ENCODE data around the gene RICTOR.
A peak's percentile ranks its signal among the peaks of the same experiment; 100 is the strongest.

The RICTOR gene

GRCh38 chr5:38941912-38942311, 132.3 kb downstream of the RICTOR start:
- peaks cover 7% of the 10 kb centered on the region for H3K4me1 Mint-ChIP-seq
- no peaks in the 10 kb centered on the region for H3K9me3 Mint-ChIP-seq
- H3K4me3 Mint-ChIP-seq, result no peak overlapping the region
- H3K27ac Mint-ChIP-seq, result no peak overlapping the region
- DNase-seq, result no peak
- peaks cover 35% of the 10 kb centered on the region for H3K36me3 Mint-ChIP-seq
- CTCF ChIA-PET, result no interaction called here
- H3K27me3 Mint-ChIP-seq, result no peaks in the 10 kb centered on the region

- CTCF ChIA-PET, result no interaction called here
- H3K27ac Mint-ChIP-seq, result no peak overlapping the region
- H3K4me1 Mint-ChIP-seq, result no peaks in the 10 kb centered on the region
- no peak for DNase-seq
- H3K4me3 Mint-ChIP-seq, result no peak overlapping the region
- H3K36me3 Mint-ChIP-seq, result peaks cover 33% of the 10 kb centered on the region
- H3K9me3 Mint-ChIP-seq, result no peaks in the 10 kb centered on the region
- H3K27me3 Mint-ChIP-seq, result no peaks in the 10 kb centered on the region
These were observed 133.9 kb downstream of the RICTOR start for GRCh38 chr5:38940230-38940858.

- H3K27ac Mint-ChIP-seq, result no peak overlapping the region
- CTCF ChIA-PET, result no interaction called here
- H3K4me3 Mint-ChIP-seq, result no peak overlapping the region
- peaks cover 26% of the 10 kb centered on the region for H3K36me3 Mint-ChIP-seq
- H3K27me3 Mint-ChIP-seq, result no peaks in the 10 kb centered on the region
- H3K4me1 Mint-ChIP-seq, result no peaks in the 10 kb centered on the region
- DNase-seq, result no peak
- no peaks in the 10 kb centered on the region for H3K9me3 Mint-ChIP-seq
These were observed 135.2 kb downstream of the RICTOR start for GRCh38 chr5:38938973-38939372.

GRCh38 chr5:38938424-38938823, 135.8 kb downstream of the RICTOR start:
- Mint-ChIP-seq H3K27ac (no peak overlapping the region), H3K4me1 (no peaks in the 10 kb centered on the region), H3K36me3 (peaks cover 26% of the 10 kb centered on the region), H3K27me3 (no peaks in the 10 kb centered on the region), H3K4me3 (no peak overlapping the region), H3K9me3 (no peaks in the 10 kb centered on the region)
- CTCF ChIA-PET, result no interaction called here
- no peak for DNase-seq

- Mint-ChIP-seq H3K27ac (no peak overlapping the region), H3K27me3 (peaks cover under 1% of the 10 kb centered on the region), H3K4me3 (no peak overlapping the region), H3K9me3 (no peaks in the 10 kb centered on the region), H3K4me1 (no peaks in the 10 kb centered on the region), H3K36me3 (peaks cover 16% of the 10 kb centered on the region)
- CTCF ChIA-PET, result interaction anchor here (1.0 kb wide), 1 partner anchor 15 kb away, joined by 4 read pairs; no protein-coding TSS in a partner anchor
- DNase-seq, result no peak
These were observed 137.9 kb downstream of the RICTOR start for GRCh38 chr5:38936269-38936668.

GRCh38 chr5:38935437-38935836, 138.8 kb downstream of the RICTOR start:
- Mint-ChIP-seq H3K9me3 (no peaks in the 10 kb centered on the region), H3K27ac (no peak overlapping the region), H3K4me1 (no peaks in the 10 kb centered on the region), H3K4me3 (no peak overlapping the region), H3K27me3 (peaks cover 3% of the 10 kb centered on the region), H3K36me3 (peaks cover 14% of the 10 kb centered on the region)
- DNase-seq, result no peak
- CTCF ChIA-PET, result no interaction called here

GRCh38 chr5:38932854-38933408, 141.3 kb downstream of the RICTOR start:
- Mint-ChIP-seq H3K9me3 (no peaks in the 10 kb centered on the region), H3K36me3 (peaks cover 8% of the 10 kb centered on the region), H3K27me3 (peaks cover 14% of the 10 kb centered on the region), H3K27ac (no peak overlapping the region), H3K4me1 (no peaks in the 10 kb centered on the region), H3K4me3 (no peak overlapping the region)
- DNase-seq, result no peak
- CTCF ChIA-PET, result interaction anchor here (2.9 kb wide), 1 partner anchor 10 kb away, joined by 17 read pairs; no protein-coding TSS in a partner anchor

- no peaks in the 10 kb centered on the region for H3K4me1 Mint-ChIP-seq
- no peak overlapping the region for H3K27ac Mint-ChIP-seq
- H3K27me3 Mint-ChIP-seq, result peaks cover 26% of the 10 kb centered on the region
- CTCF ChIA-PET, result no interaction called here
- H3K9me3 Mint-ChIP-seq, result no peaks in the 10 kb centered on the region
- DNase-seq, result no peak
- peaks cover 5% of the 10 kb centered on the region for H3K36me3 Mint-ChIP-seq
- H3K4me3 Mint-ChIP-seq, result no peak overlapping the region
These were observed 142.5 kb downstream of the RICTOR start for GRCh38 chr5:38931731-38932130.

GRCh38 chr5:38929838-38930237, 144.4 kb downstream of the RICTOR start:
- Mint-ChIP-seq H3K36me3 (no peaks in the 10 kb centered on the region), H3K9me3 (no peaks in the 10 kb centered on the region)
- CTCF ChIA-PET, result no interaction called here

GRCh38 chr5:38927470-38927869, 146.7 kb downstream of the RICTOR start:
- H3K4me3 Mint-ChIP-seq, result no peak overlapping the region
- no peaks in the 10 kb centered on the region for H3K4me1 Mint-ChIP-seq
- no peak overlapping the region for H3K27ac Mint-ChIP-seq
- no peaks in the 10 kb centered on the region for H3K36me3 Mint-ChIP-seq
- H3K27me3 Mint-ChIP-seq, result peaks cover 52% of the 10 kb centered on the region
- CTCF ChIA-PET, result no interaction called here
- DNase-seq, result no peak
- no peaks in the 10 kb centered on the region for H3K9me3 Mint-ChIP-seq

More at GRCh38 chr5:38929838-38930237, 144.4 kb downstream of the RICTOR start:
- Mint-ChIP-seq H3K4me1 (no peaks in the 10 kb centered on the region), H3K27ac (no peak overlapping the region), H3K27me3 (peaks cover 41% of the 10 kb centered on the region), H3K4me3 (no peak overlapping the region)
- DNase-seq, result no peak

GRCh38 chr5:38926121-38926520, 148.1 kb downstream of the RICTOR start:
- Mint-ChIP-seq H3K4me3 (no peak overlapping the region), H3K4me1 (no peaks in the 10 kb centered on the region), H3K36me3 (no peaks in the 10 kb centered on the region), H3K27ac (no peak overlapping the region), H3K9me3 (no peaks in the 10 kb centered on the region), H3K27me3 (peaks cover 60% of the 10 kb centered on the region)
- no peak for DNase-seq
- CTCF ChIA-PET, result no interaction called here

- Mint-ChIP-seq H3K27me3 (peaks cover 59% of the 10 kb centered on the region), H3K4me3 (no peak overlapping the region), H3K27ac (no peak overlapping the region), H3K4me1 (no peaks in the 10 kb centered on the region), H3K9me3 (no peaks in the 10 kb centered on the region), H3K36me3 (no peaks in the 10 kb centered on the region)
- CTCF ChIA-PET, result interaction anchor here (0.9 to 1.7 kb wide), 2 partner anchors 484 to 1942 kb away, joined by 3 to 5 read pairs; no protein-coding TSS in a partner anchor
- DNase-seq, result no peak
These were observed 148.9 kb downstream of the RICTOR start for GRCh38 chr5:38925154-38925925.

GRCh38 chr5:38923661-38924451, 150.3 kb downstream of the RICTOR start:
- Mint-ChIP-seq H3K4me1 (no peaks in the 10 kb centered on the region), H3K27ac (no peak overlapping the region), H3K9me3 (no peaks in the 10 kb centered on the region), H3K4me3 (no peak overlapping the region), H3K36me3 (no peaks in the 10 kb centered on the region), H3K27me3 (peaks cover 57% of the 10 kb centered on the region)
- CTCF ChIA-PET, result interaction anchor here (0.6 to 3.1 kb wide), 4 partner anchors 10 to 1943 kb away, joined by 3 to 17 read pairs (median 4); no protein-coding TSS in a partner anchor
- DNase-seq, result no peak

- H3K9me3 Mint-ChIP-seq, result no peaks in the 10 kb centered on the region
- no peaks in the 10 kb centered on the region for H3K4me1 Mint-ChIP-seq
- CTCF ChIA-PET, result interaction anchor here (0.8 to 3.1 kb wide), 13 partner anchors 8 to 501 kb away, joined by 3 to 17 read pairs (median 5); no protein-coding TSS in a partner anchor
- H3K27ac Mint-ChIP-seq, result no peak overlapping the region
- no peak overlapping the region for H3K4me3 Mint-ChIP-seq
- no peaks in the 10 kb centered on the region for H3K36me3 Mint-ChIP-seq
- peaks cover 57% of the 10 kb centered on the region for H3K27me3 Mint-ChIP-seq
- peak; percentile 65 for DNase-seq
These were observed 152.0 kb downstream of the RICTOR start for GRCh38 chr5:38922199-38922598.
